Natural killer cell (primary cell): ENCODE measurements around the gene CFAP299. TPM values are rescaled to one million over a fixed set of nuclear protein-coding genes. Genes with fewer than 3 reads are reported as not detected.
"Not testable (repeated sequence)": the region's sequence is repeated elsewhere in the genome, so short reads cannot be mapped to it uniquely, and the experiment has no call there.

Experiments used
- ATAC-seq, 3 donors: fragments of 150-1000 bp in 2 of 3; fragments of 200-7000 bp in 1 of 3; cut with Tn5 transposase; 1 replicate in 1 of 3; 2 replicates in 2 of 3; pipeline ENCODE4 v1.10.0; 2021; ENCODE audit warnings: mild to moderate bottlenecking in 2 of 3, moderate library complexity in 2 of 3
- DNase-seq, 2 donors: peaks; one replicate each; pipeline versions ENCODE4 v3.0.0 to v3.0.0-alpha.2; 2013 to 2021; ENCODE audit warnings: mixed read lengths in 1 of 2
- H3K27ac ChIP-seq: one replicate; pipeline ENCODE4 v1.5.1; 2013; ENCODE audit warnings: mild to moderate bottlenecking, low read length
- H3K27me3 ChIP-seq: one replicate; pipeline ENCODE4 v1.6.1; 2013; ENCODE audit warnings: low read length; ENCODE audit not compliant: control insufficient read depth, insufficient read depth
- H3K36me3 ChIP-seq: one replicate; pipeline ENCODE4 v1.6.1; 2013; ENCODE audit warnings: low read length; ENCODE audit not compliant: control insufficient read depth, insufficient read depth
- H3K4me1 ChIP-seq: one replicate; pipeline ENCODE4 v1.6.1; 2013; ENCODE audit warnings: low read length; ENCODE audit not compliant: control insufficient read depth, insufficient read depth
- H3K4me3 ChIP-seq: one replicate; pipeline ENCODE4 v1.5.1; 2013; ENCODE audit warnings: low read length
- H3K9me3 ChIP-seq: one replicate; pipeline ENCODE4 v1.6.1; 2013; ENCODE audit warnings: low read length; ENCODE audit not compliant: control insufficient read depth, insufficient read depth
- H3K27ac Mint-ChIP-seq, 2 donors: one replicate each; pipeline ENCODE4 v1.8.0; 2022; ENCODE audit warnings: mild to moderate bottlenecking in 2 of 2, mixed read lengths in 2 of 2, moderate library complexity in 1 of 2
- H3K27me3 Mint-ChIP-seq, 2 donors: one replicate each; pipeline ENCODE4 v1.8.0; 2022; ENCODE audit warnings: low read depth in 2 of 2, mixed read lengths in 2 of 2
- H3K36me3 Mint-ChIP-seq: one replicate; pipeline ENCODE4 v1.8.0; 2022; ENCODE audit warnings: mixed read lengths
- H3K4me1 Mint-ChIP-seq, 2 donors: one replicate each; pipeline ENCODE4 v1.8.0; 2022; ENCODE audit warnings: mixed read lengths in 2 of 2
- H3K4me3 Mint-ChIP-seq: one replicate; pipeline ENCODE4 v1.8.0; 2022; ENCODE audit warnings: mild to moderate bottlenecking, moderate library complexity, mixed read lengths
- H3K9me3 Mint-ChIP-seq, 2 donors: one replicate each; pipeline ENCODE4 v1.8.0; 2022; ENCODE audit warnings: mixed read lengths in 2 of 2
- CTCF ChIP-seq: fragments of 200-600 bp; IDR thresholded peaks from one replicate; pipeline ENCODE4 v1.8.0; 2022; ENCODE audit warnings: antibody characterized with exemption
- WGBS: methylation state at CpG from one replicate; pipeline ENCODE4 v1.1.7; 2013; ENCODE audit warnings: missing lambda C conversion rate; ENCODE audit not compliant: insufficient coverage; 5-methylcytosine and 5-hydroxymethylcytosine counted together
- intact Hi-C: fragments of 100-400 bp; cut with micrococcal nuclease; formaldehyde crosslinking; loops from one replicate; pipeline ENCODE4 v1.14.2; 2022
- total RNA-seq, 4 donors: library from RNA; stranded (reverse); fragments of 120-200 nt in 1 of 4; gene quantifications; one replicate each; pipeline versions ENCODE4 v1.2.3 to v1.2.4, GENCODE V29; 2013 to 2022

The CFAP299 gene
- total RNA-seq, 3 donors from 2014 or later (not counting 1 experiment from before 2014, with no cell fraction given): not detected

- DNase-seq: no peak
- H3K4me1 Mint-ChIP-seq: no peaks in the 10 kb centered on the region
These were observed 394.6 kb downstream of the CFAP299 start for GRCh38 chr4:80730158-80730557.

GRCh38 chr4:80731436-80731835, 395.9 kb downstream of the CFAP299 start:
- TF ChIP-seq CTCF: no peak
- Histone ChIP-seq H3K27me3 (no peaks in the 10 kb centered on the region), H3K27ac (no peak overlapping the region), H3K4me1 (no peaks in the 10 kb centered on the region), H3K4me3 (no peak overlapping the region), H3K36me3 (no peaks in the 10 kb centered on the region), H3K9me3 (no peaks in the 10 kb centered on the region)
- no peak for ATAC-seq
- DNase-seq: no peak
- Mint-ChIP-seq H3K27me3 (peaks cover 3 to 10% of the 10 kb centered on the region in 2 donors), H3K27ac (no peak overlapping the region), H3K4me1 (no peaks in the 10 kb centered on the region), H3K4me3 (no peak overlapping the region), H3K9me3 (peaks cover 0 to 2% of the 10 kb centered on the region in 2 donors), H3K36me3 (no peaks in the 10 kb centered on the region)
- WGBS: 56% methylated on average over 1 of the region's 1 CpG
- intact Hi-C loops: no loop called here

More at GRCh38 chr4:80730158-80730557, 394.6 kb downstream of the CFAP299 start:
- Mint-ChIP-seq H3K36me3 (no peaks in the 10 kb centered on the region), H3K4me3 (no peak overlapping the region), H3K9me3 (peaks cover 0 to 2% of the 10 kb centered on the region in 2 donors), H3K27ac (no peak overlapping the region), H3K27me3 (peaks cover 3 to 10% of the 10 kb centered on the region in 2 donors)
- no CpG with 5 or more reads among the region's 1 CpG for WGBS
- Histone ChIP-seq H3K27ac (no peak overlapping the region), H3K4me1 (no peaks in the 10 kb centered on the region), H3K4me3 (no peak overlapping the region), H3K9me3 (no peaks in the 10 kb centered on the region), H3K36me3 (no peaks in the 10 kb centered on the region), H3K27me3 (no peaks in the 10 kb centered on the region)
- intact Hi-C loops: no loop called here
- no peak for TF ChIP-seq CTCF
- no peak for ATAC-seq

- H3K27me3 ChIP-seq: no peaks in the 10 kb centered on the region
- WGBS: no CpG with 5 or more reads among the region's 1 CpG
- no peak overlapping the region for H3K27ac ChIP-seq
- Mint-ChIP-seq H3K4me3 (no peak overlapping the region), H3K4me1 (no peaks in the 10 kb centered on the region), H3K27ac (no peak overlapping the region), H3K36me3 (no peaks in the 10 kb centered on the region), H3K9me3 (peaks cover 0 to 2% of the 10 kb centered on the region in 2 donors), H3K27me3 (peaks cover 3 to 10% of the 10 kb centered on the region in 2 donors)
- intact Hi-C loops: no loop called here
- H3K36me3 ChIP-seq: no peaks in the 10 kb centered on the region
- H3K4me3 ChIP-seq: no peak overlapping the region
- TF ChIP-seq CTCF: no peak
- ATAC-seq (no peak), DNase-seq (no peak)
- no peaks in the 10 kb centered on the region for H3K4me1 ChIP-seq
- H3K9me3 ChIP-seq: no peaks in the 10 kb centered on the region
These were observed 396.5 kb downstream of the CFAP299 start for GRCh38 chr4:80732010-80732409.

- H3K36me3 Mint-ChIP-seq: peaks cover 19% of the 10 kb centered on the region
- Histone ChIP-seq H3K27ac (no peak overlapping the region), H3K27me3 (no peaks in the 10 kb centered on the region), H3K4me1 (no peaks in the 10 kb centered on the region), H3K36me3 (no peaks in the 10 kb centered on the region), H3K4me3 (no peak overlapping the region), H3K9me3 (no peaks in the 10 kb centered on the region)
- no peak for ATAC-seq
- TF ChIP-seq CTCF: no peak
- no peaks in the 10 kb centered on the region for H3K4me1 Mint-ChIP-seq
- H3K9me3 Mint-ChIP-seq: peaks cover 6 to 11% of the 10 kb centered on the region in 2 donors
- no peak overlapping the region for H3K4me3 Mint-ChIP-seq
- no peak overlapping the region for H3K27ac Mint-ChIP-seq
- no peak for DNase-seq
- intact Hi-C loops: no loop called here
- peaks cover 0 to 3% of the 10 kb centered on the region in 2 donors for H3K27me3 Mint-ChIP-seq
- 77% methylated on average over 2 of the region's 2 CpGs for WGBS
These were observed 404.8 kb downstream of the CFAP299 start for GRCh38 chr4:80740375-80740774.

- H3K4me1 ChIP-seq, DNase-seq, H3K36me3 Mint-ChIP-seq, H3K9me3 ChIP-seq, H3K27me3 ChIP-seq, ATAC-seq, H3K27me3 Mint-ChIP-seq, H3K9me3 Mint-ChIP-seq, H3K27ac Mint-ChIP-seq, H3K36me3 ChIP-seq, H3K4me3 Mint-ChIP-seq, intact Hi-C loops, H3K4me3 ChIP-seq, H3K27ac ChIP-seq, H3K4me1 Mint-ChIP-seq: not testable (repeated sequence)
- WGBS: 95% methylated on average over 6 of the region's 6 CpGs
These were observed 414.0 kb downstream of the CFAP299 start for GRCh38 chr4:80749558-80749957.
